AG04449 (cell line): ENCODE results near the gene MOGAT3.

ENCODE experiments used
- CTCF ChIA-PET: fragments of 350-600 bp; formaldehyde crosslinking; extraction: SDS; loops from one replicate; lab custom pipeline; 2021; ENCODE audit warnings: antibody characterized with exemption; lab: Yijun Ruan, JAX
- POLR2A ChIA-PET: fragments of 400-600, 350-600 bp; formaldehyde crosslinking; extraction: SDS; loops from one replicate; lab custom pipeline; 2020; ENCODE audit warnings: antibody characterized with exemption, inconsistent platforms; lab: Yijun Ruan, JAX
- DNase-seq: peaks from one replicate; pipeline ENCODE4 v3.0.0-alpha.2; 2010; ENCODE audit warnings: low read depth, low spot score
- H3K4me3 ChIP-seq: 2 replicates; pipeline ENCODE4 v1.5.1; 2011; ENCODE audit warnings: low read depth, mild to moderate bottlenecking, control low read depth, low read length
- CTCF ChIP-seq: IDR thresholded peaks from one replicate; pipeline ENCODE4 v1.5.1; 2011; ENCODE audit warnings: mild to moderate bottlenecking, moderate library complexity, low read length, control low read depth, inconsistent platforms; ENCODE audit not compliant: insufficient read depth; ENCODE audit errors: missing control alignments

Gene MOGAT3

GRCh38 chr7:101180130-101180755, 20.6 kb downstream of the MOGAT3 start, which contains the start of gene NAT16:
Gene NAT16, minus strand, starts transcription at chr7:101180293. Its CDS starts 5,486 bp downstream, at chr7:101174807.
- H3K4me3 ChIP-seq = no peak within 1 kb of the TSS
- no peak for TF ChIP-seq CTCF
- ChIA-PET CTCF (interaction anchor here (1.0 to 2.0 kb wide), 2 partner anchors 12 to 15 kb away, joined by 3 to 14 read pairs; no protein-coding TSS in a partner anchor), POLR2A (no interaction called here)
- no peak for DNase-seq

DNA sequence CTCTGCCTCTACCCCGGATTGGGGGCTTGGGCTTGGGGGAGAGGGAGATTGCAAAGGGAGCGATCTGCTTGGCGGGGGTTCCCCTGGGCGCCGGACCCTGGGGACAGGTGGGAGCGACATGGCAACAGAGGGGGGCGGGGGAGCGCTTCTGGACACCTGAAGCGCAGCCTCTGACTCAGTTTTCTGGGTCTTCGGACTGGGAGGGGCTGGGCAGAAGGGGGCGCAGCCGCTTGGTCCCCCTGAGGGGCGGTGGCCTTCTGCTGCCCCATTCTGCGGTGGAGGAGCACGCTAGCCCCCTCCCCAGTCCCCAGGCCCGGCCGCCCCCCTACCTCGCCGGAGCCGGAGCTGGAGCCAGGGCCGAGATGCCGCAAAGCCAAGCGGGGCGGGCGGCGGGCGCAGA, 21.1 kb downstream of the MOGAT3 start:
- CTCF ChIA-PET = interaction anchor here (2.0 kb wide), 1 partner anchor 13 kb away, joined by 14 read pairs; no protein-coding TSS in a partner anchor
- H3K4me3 ChIP-seq = no peak overlapping the region
- TF ChIP-seq CTCF = no peak
- no peak for DNase-seq
- POLR2A ChIA-PET = no interaction called here

- POLR2A ChIA-PET = no interaction called here
- CTCF ChIA-PET = interaction anchor here (0.9 to 6.9 kb wide), 3 partner anchors 8 to 35 kb away, joined by 3 to 76 read pairs (median 20); no protein-coding TSS in a partner anchor
- no peak for TF ChIP-seq CTCF
- DNase-seq = no peak
- H3K4me3 ChIP-seq = no peak overlapping the region
Observed at GRCh38 chr7:101179117-101179516, 21.7 kb downstream of the MOGAT3 start.

DNA sequence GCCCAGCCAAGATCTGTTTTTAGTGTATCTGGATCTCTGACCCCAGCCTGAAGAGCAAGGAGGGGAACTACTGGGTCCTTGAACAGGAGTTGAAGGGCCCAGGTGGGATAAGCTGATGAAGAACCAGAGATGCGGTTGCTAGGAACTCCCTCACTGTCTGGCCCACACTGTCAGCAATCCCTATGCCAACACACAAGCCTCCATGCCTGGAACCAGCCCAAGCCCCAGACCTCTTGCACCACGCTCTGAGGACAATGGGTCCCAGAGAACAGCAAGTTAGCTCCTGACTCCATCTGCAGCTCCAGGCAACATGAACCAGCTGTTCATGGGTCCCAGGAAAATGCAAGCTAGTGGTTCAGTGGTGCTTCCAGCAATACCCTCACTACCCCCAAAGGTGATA, 23.2 kb downstream of the MOGAT3 start:
- ChIA-PET CTCF (interaction anchor here (1.2 to 6.9 kb wide), 3 partner anchors 15 to 34 kb away, joined by 4 to 76 read pairs (median 20); no protein-coding TSS in a partner anchor), POLR2A (no interaction called here)
- no peak for TF ChIP-seq CTCF
- no peak overlapping the region for H3K4me3 ChIP-seq
- no peak for DNase-seq

- POLR2A ChIA-PET = no interaction called here
- TF ChIP-seq CTCF = no peak
- DNase-seq = no peak
- CTCF ChIA-PET = interaction anchor here (1.1 to 6.9 kb wide), 4 partner anchors 17 to 115 kb away, joined by 3 to 76 read pairs (median 12); no protein-coding TSS in a partner anchor
- no peak overlapping the region for H3K4me3 ChIP-seq
Observed at GRCh38 chr7:101175664-101176063, 25.2 kb downstream of the MOGAT3 start.

- CTCF ChIA-PET = interaction anchor here (1.0 to 6.9 kb wide), 8 partner anchors 9 to 70 kb away, joined by 3 to 76 read pairs (median 4); partner anchors contain the start of genes FIS1, VGF and ZNHIT1
Observed at GRCh38 chr7:101174322-101174854, 26.4 kb downstream of the MOGAT3 start.

More at GRCh38 chr7:101174322-101174854, 26.4 kb downstream of the MOGAT3 start:
- no peak for DNase-seq
- no peak for TF ChIP-seq CTCF
- H3K4me3 ChIP-seq = no peak overlapping the region
- POLR2A ChIA-PET = interaction anchor here (1.0 kb wide), 1 partner anchor 47 kb away, joined by 3 read pairs; no protein-coding TSS in a partner anchor
